Measurements from ENCODE around the gene COL11A1. TPM values are rescaled to one million over a fixed set of nuclear protein-coding genes. Genes with fewer than 3 reads are reported as not detected.

Gene COL11A1
- total and polyA plus RNA-seq, 2 of the 13 experiments (the other 11 are each of a cell fraction or from before 2014, with no cell fraction given): not detected

DNA sequence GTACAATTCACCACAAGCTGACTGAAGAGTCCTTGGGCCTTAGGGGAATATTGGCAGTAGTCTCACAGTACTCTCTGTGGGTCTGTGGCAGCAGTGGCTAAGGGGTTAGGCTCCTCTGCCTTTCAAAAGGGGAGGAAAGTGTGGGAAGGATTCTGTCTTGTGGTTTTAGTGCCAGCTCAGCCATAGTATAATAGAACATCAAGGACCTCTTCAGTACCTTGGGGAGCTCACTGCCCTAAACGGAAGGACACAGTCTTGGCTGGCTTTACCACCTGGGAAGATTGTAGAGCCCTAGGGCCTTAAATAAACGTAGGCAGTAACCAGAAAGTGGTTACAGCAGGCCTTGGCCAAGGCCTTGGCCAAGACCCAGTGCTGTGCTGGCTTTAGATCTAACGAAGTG, 265.7 kb downstream of the COL11A1 start:
- FAIRE-seq (no peak), ATAC-seq (no peak), DNase-seq (ENCODE audit: low spot score) (no peak)
- 0% methylated on average over 3 of the region's 3 CpGs for WGBS (ENCODE audit: low lambda C conversion rate)
- Histone ChIP-seq H3K9ac (ENCODE audit: insufficient read depth, low read depth, low read length) (no peak overlapping the region), H3K79me2 (ENCODE audit: insufficient read depth, low read length) (no peaks in the 10 kb centered on the region), H3K9me3 (ENCODE audit: low read length) (peaks cover 65% of the 10 kb centered on the region), H3K4me3 (replicated peaks in 1 of 3; ENCODE audit: insufficient read depth in 1 of 3, low read depth in 2 of 3, low read length in 3 of 3) (no peak overlapping the region), H3K36me3 (replicated peaks in 1 of 2; ENCODE audit: control insufficient read depth in 1 of 2, insufficient read depth in 2 of 2, low read length in 2 of 2) (no peaks in the 10 kb centered on the region), H3K4me1 (ENCODE audit: insufficient read depth, low read length) (no peaks in the 10 kb centered on the region), H4K20me1 (ENCODE audit: insufficient read depth, low read length) (no peaks in the 10 kb centered on the region), H3K27ac (ENCODE audit: extremely low read length, insufficient read depth, low read length) (no peak overlapping the region), H3K27me3 (ENCODE audit: control insufficient read depth in 1 of 2, insufficient read depth in 2 of 2, low read length in 2 of 2) (no peaks in the 10 kb centered on the region), H3K4me2 (ENCODE audit: low read depth, low read length) (no peak overlapping the region), H2AFZ (ENCODE audit: low read length) (no peak overlapping the region)
- ChIA-PET POLR2A (no interaction called here), CTCF (ENCODE audit: low intra/inter-chr PET ratio, low total read pairs) (no interaction called here)
- intact Hi-C loops (cut with micrococcal nuclease; ENCODE audit: unreplicated experiment): no loop called here
- TF ChIP-seq, protein P1, sequence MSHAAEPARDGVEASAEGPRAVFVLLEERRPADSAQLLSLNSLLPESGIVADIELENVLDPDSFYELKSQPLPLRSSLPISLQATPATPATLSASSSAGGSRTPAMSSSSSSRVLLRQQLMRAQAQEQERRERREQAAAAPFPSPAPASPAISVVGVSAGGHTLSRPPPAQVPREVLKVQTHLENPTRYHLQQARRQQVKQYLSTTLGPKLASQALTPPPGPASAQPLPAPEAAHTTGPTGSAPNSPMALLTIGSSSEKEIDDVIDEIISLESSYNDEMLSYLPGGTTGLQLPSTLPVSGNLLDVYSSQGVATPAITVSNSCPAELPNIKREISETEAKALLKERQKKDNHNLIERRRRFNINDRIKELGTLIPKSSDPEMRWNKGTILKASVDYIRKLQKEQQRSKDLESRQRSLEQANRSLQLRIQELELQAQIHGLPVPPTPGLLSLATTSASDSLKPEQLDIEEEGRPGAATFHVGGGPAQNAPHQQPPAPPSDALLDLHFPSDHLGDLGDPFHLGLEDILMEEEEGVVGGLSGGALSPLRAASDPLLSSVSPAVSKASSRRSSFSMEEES (CRISPR knock-in tag; IDR thresholded peaks at IDR 0.05): no peak
- no peak for TF ChIP-seq SMARCC2 (IDR thresholded peaks at IDR 0.05)
- TF ChIP-seq PTBP1 (IDR thresholded peaks at IDR 0.05; ENCODE audit: low read depth, low read length, poor library complexity, severe bottlenecking): no peak
- TF ChIP-seq, protein P2, sequence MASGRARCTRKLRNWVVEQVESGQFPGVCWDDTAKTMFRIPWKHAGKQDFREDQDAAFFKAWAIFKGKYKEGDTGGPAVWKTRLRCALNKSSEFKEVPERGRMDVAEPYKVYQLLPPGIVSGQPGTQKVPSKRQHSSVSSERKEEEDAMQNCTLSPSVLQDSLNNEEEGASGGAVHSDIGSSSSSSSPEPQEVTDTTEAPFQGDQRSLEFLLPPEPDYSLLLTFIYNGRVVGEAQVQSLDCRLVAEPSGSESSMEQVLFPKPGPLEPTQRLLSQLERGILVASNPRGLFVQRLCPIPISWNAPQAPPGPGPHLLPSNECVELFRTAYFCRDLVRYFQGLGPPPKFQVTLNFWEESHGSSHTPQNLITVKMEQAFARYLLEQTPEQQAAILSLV (CRISPR knock-in tag; IDR thresholded peaks at IDR 0.05; ENCODE audit: borderline replicate concordance): no peak
- no peak for TF ChIP-seq HOXA7 (CRISPR knock-in tag; IDR thresholded peaks at IDR 0.05)
- TF ChIP-seq, protein P3, sequence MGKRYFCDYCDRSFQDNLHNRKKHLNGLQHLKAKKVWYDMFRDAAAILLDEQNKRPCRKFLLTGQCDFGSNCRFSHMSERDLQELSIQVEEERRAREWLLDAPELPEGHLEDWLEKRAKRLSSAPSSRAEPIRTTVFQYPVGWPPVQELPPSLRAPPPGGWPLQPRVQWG (CRISPR knock-in tag; IDR thresholded peaks at IDR 0.05; ENCODE audit: borderline replicate concordance, low read depth): no peak
- no peak for TF ChIP-seq DNMT3B (CRISPR knock-in tag; conservative IDR thresholded peaks at IDR 0.05)
- no peak for TF ChIP-seq ZNF564 (CRISPR knock-in tag; IDR thresholded peaks at IDR 0.05)
- TF ChIP-seq ZNF772 (CRISPR knock-in tag; IDR thresholded peaks at IDR 0.05): no peak
- TF ChIP-seq, protein P4, sequence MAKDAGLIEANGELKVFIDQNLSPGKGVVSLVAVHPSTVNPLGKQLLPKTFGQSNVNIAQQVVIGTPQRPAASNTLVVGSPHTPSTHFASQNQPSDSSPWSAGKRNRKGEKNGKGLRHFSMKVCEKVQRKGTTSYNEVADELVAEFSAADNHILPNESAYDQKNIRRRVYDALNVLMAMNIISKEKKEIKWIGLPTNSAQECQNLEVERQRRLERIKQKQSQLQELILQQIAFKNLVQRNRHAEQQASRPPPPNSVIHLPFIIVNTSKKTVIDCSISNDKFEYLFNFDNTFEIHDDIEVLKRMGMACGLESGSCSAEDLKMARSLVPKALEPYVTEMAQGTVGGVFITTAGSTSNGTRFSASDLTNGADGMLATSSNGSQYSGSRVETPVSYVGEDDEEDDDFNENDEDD (CRISPR knock-in tag; IDR thresholded peaks at IDR 0.05; ENCODE audit: borderline replicate concordance): no peak
- no peak for TF ChIP-seq DMAP1 (CRISPR knock-in tag; IDR thresholded peaks at IDR 0.05)
- TF ChIP-seq ZNF776 (CRISPR knock-in tag; IDR thresholded peaks at IDR 0.05): no peak
- in situ Hi-C loops (cut with HindIII; ENCODE audit: extremely low pct_ligation_motif_present, low pct_unique_long_range_greater_than_20kb): no loop called here
- BruUV-seq (replicated peaks): no TSS peak
